Stomach (tissue), 9 donors: Measurements from ENCODE around the gene KCNH6. TPM values are rescaled to one million over a fixed set of nuclear protein-coding genes. Genes with fewer than 3 reads are reported as not detected.

ENCODE experiments used
- DNase-seq, 2 donors: peaks; one replicate each; pipeline versions ENCODE4 v3.0.0 to v3.0.0-alpha.2; 2013 to 2019
- H3K27ac ChIP-seq, 5 donors: fragments of 200-600 bp in 4 of 5; sonication (generic) in 4 of 5; one replicate each; pipeline ENCODE4 v1.5.1; 2013 to 2019; ENCODE audit warnings: mild to moderate bottlenecking in 1 of 5, moderate library complexity in 1 of 5
- H3K27me3 ChIP-seq, 3 donors: fragments of 200-600 bp; sonication (generic); one replicate each; pipeline ENCODE4 v1.5.1; 2017 to 2019; ENCODE audit warnings: mixed run types in 1 of 3
- H3K36me3 ChIP-seq, 4 donors: fragments of 200-600 bp; sonication (generic); 1 replicate in 3 of 4; 2 replicates in 1 of 4; pipeline ENCODE4 v1.5.1; 2016 to 2019
- H3K4me1 ChIP-seq, 4 donors: fragments of 200-600 bp; sonication (generic); one replicate each; pipeline ENCODE4 v1.5.1; 2016 to 2019
- H3K4me3 ChIP-seq, 4 donors: fragments of 200-600 bp; sonication (generic) in 3 of 4; one replicate each; pipeline ENCODE4 v1.5.1; 2016 to 2019; ENCODE audit warnings: mild to moderate bottlenecking in 1 of 4
- H3K9me3 ChIP-seq, 4 donors: fragments of 200-600 bp; sonication (generic); one replicate each; pipeline ENCODE4 v1.5.1; 2016 to 2019
- CTCF ChIP-seq, 7 experiments: fragments of 450-650 bp in 4 of 7; fragments of 200-600 bp in 3 of 7; sonication (generic) in 3 of 7; IDR thresholded peaks; one replicate each; pipeline ENCODE4 v1.5.1; 2016 to 2019; ENCODE audit warnings: antibody characterized with exemption in 7 of 7, control low read depth in 2 of 7, mild to moderate bottlenecking in 1 of 7
- EP300 ChIP-seq: sonication (generic); formaldehyde crosslinking; IDR thresholded peaks from one replicate; pipeline ENCODE4 v1.6.1; 2017; ENCODE audit warnings: antibody characterized with exemption
- POLR2A ChIP-seq, 4 donors: fragments of 450-650 bp; IDR thresholded peaks; one replicate each; pipeline ENCODE4 v1.6.1; 2016; ENCODE audit warnings: antibody characterized with exemption in 4 of 4, control low read depth in 2 of 4, mild to moderate bottlenecking in 1 of 4, moderate library complexity in 1 of 4
- POLR2AphosphoS5 ChIP-seq, 3 donors: sonication (generic); formaldehyde crosslinking; IDR thresholded peaks; one replicate each; pipeline ENCODE4 v1.6.1; 2016; ENCODE audit warnings: antibody characterized with exemption in 3 of 3
- WGBS, 5 donors: extraction: QIAGEN DNeasy Blood & Tissue Kit in 3 of 5; methylation state at CpG; one replicate each; pipeline versions ENCODE4 v1.1.5 to v1.1.7; 2013 to 2018; 5-methylcytosine and 5-hydroxymethylcytosine counted together
- intact Hi-C: fragments of 100-400 bp; cut with DNase I; formaldehyde crosslinking; loops from one replicate; pipeline ENCODE4 v1.15.1; 2023; ENCODE audit warnings: low total_unique reads
- polyA plus RNA-seq, 3 donors: library from polyadenylated mRNA; stranded (reverse); fragments of 200-250 nt; gene quantifications; one replicate each; pipeline ENCODE4 v1.2.3, GENCODE V29; 2013
- total RNA-seq, 5 donors: library from RNA; depleted of rRNA; stranded (reverse); fragments of >200 nt; gene quantifications; one replicate each; pipeline versions ENCODE4 v1.1.0 to v1.2.3, GENCODE V29; 2014 to 2016
- donor health status: healthy with polysubstance abuse.
- donor health status: Bipolar disorder and iron deficiency.
- donor health status: healthy.

KCNH6 gene
- total and polyA plus RNA-seq, 8 donors: 0.20 to 2.3 (median 0.45) TPM; not detected in 1

GRCh38 chr17:63512896-63513644 lies 10.1 kb upstream of the KCNH6 start:
- intact Hi-C loops: no loop called here

DNA sequence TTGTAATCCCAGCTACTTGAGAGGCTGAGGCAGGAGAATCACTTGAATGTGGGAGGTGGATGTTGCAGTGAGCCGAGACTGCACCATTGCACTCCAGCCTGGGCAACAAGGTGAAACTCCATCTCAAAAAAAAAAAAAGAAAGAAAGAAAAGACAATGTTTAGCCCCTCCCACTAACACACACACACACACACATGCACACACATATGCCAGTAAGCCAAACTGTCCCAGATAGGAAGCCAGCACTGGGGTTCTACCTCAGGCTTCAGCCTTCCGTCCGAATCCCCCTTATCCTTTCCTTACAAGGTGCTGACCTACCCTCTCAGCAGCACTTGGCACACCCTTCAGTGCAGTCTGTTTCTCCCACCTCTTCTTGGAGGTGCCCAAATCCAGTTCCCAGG lies 8.7 kb upstream of the KCNH6 start:
- H3K27ac ChIP-seq: no peak overlapping the region
- TF ChIP-seq EP300 (no peak), POLR2AphosphoS5 (IDR thresholded peaks at IDR 0.05) (no peak), CTCF (IDR thresholded peaks at IDR 0.05) (no peak), POLR2A (IDR thresholded peaks at IDR 0.05) (no peak)
- H3K9me3 ChIP-seq: no peaks in the 10 kb centered on the region
- no peaks in the 10 kb centered on the region for H3K4me1 ChIP-seq
- intact Hi-C loops: no loop called here
- DNase-seq: no peak
- WGBS, 5 donors: 75 to 93% (median 83%) methylated on average over 3 of the region's 3 CpGs
- no peak overlapping the region for H3K4me3 ChIP-seq
- H3K36me3 ChIP-seq: no peaks in the 10 kb centered on the region
- peaks cover 0 to 7% (median 0%) of the 10 kb centered on the region in 3 donors for H3K27me3 ChIP-seq

More at GRCh38 chr17:63512896-63513644, 10.1 kb upstream of the KCNH6 start:
- no peak for DNase-seq
- H3K9me3 ChIP-seq: no peaks in the 10 kb centered on the region
- H3K4me1 ChIP-seq: no peaks in the 10 kb centered on the region
- H3K4me3 ChIP-seq: no peak overlapping the region
- WGBS, 5 donors: 58 to 70% (median 65%) methylated on average over 7 of the region's 7 CpGs
- TF ChIP-seq POLR2AphosphoS5 (IDR thresholded peaks at IDR 0.05): no peak
- TF ChIP-seq POLR2A (IDR thresholded peaks at IDR 0.05): no peak
- TF ChIP-seq CTCF (IDR thresholded peaks at IDR 0.05): no peak
- TF ChIP-seq EP300: no peak
- no peaks in the 10 kb centered on the region for H3K36me3 ChIP-seq
- peaks cover 0 to 3% (median 0%) of the 10 kb centered on the region in 3 donors for H3K27me3 ChIP-seq
- no peak overlapping the region for H3K27ac ChIP-seq

DNA sequence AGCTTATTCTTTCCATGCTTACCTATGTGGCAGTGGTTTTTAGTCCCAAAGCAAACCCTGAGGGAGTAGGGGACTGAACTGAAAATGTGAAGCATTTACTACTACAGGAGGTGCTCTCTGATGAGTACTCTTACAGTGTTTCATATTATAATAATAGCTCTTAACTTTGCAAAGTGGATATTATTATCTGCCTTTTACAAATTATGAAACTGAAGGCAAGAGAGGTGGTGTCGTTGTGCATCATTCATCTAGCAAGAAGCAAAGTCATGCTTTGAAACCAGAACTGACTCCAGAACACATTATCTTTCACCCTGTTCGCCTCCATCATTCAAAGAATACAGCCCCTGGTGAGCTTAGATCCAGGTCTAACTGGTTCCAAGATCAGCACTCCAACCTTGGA lies 8.2 kb upstream of the KCNH6 start:
- TF ChIP-seq CTCF (IDR thresholded peaks at IDR 0.05) (no peak), POLR2A (IDR thresholded peaks at IDR 0.05) (no peak), POLR2AphosphoS5 (IDR thresholded peaks at IDR 0.05) (no peak), EP300 (no peak)
- peaks cover 0 to 10% (median 0%) of the 10 kb centered on the region in 3 donors for H3K27me3 ChIP-seq
- no peak overlapping the region for H3K27ac ChIP-seq
- WGBS, 5 donors: 65 to 91% (median 76%) methylated on average over 2 of the region's 2 CpGs
- no peak overlapping the region for H3K4me3 ChIP-seq
- H3K4me1 ChIP-seq: no peaks in the 10 kb centered on the region
- no peaks in the 10 kb centered on the region for H3K36me3 ChIP-seq
- intact Hi-C loops: no loop called here
- no peaks in the 10 kb centered on the region for H3K9me3 ChIP-seq
- no peak for DNase-seq

GRCh38 chr17:63515426-63515825 lies 7.7 kb upstream of the KCNH6 start:
- 24 to 42% (median 39%) methylated on average over 1 of the region's 1 CpG for WGBS, 5 donors
- TF ChIP-seq CTCF (IDR thresholded peaks at IDR 0.05) (no peak), POLR2AphosphoS5 (IDR thresholded peaks at IDR 0.05) (no peak), POLR2A (IDR thresholded peaks at IDR 0.05) (no peak), EP300 (no peak)
- Histone ChIP-seq H3K4me1 (no peaks in the 10 kb centered on the region), H3K27me3 (peaks cover 0 to 10% (median 0%) of the 10 kb centered on the region in 3 donors), H3K4me3 (no peak overlapping the region), H3K27ac (no peak overlapping the region), H3K9me3 (no peaks in the 10 kb centered on the region), H3K36me3 (no peaks in the 10 kb centered on the region)
- no peak for DNase-seq
- intact Hi-C loops: no loop called here
